Caco-2 (cell line): Measurements from ENCODE around the gene SHROOM3. TPM values are rescaled to one million over a fixed set of nuclear protein-coding genes. Genes with fewer than 3 reads are reported as not detected.

ENCODE experiments used
- BruUV-seq: library from RNA; stranded (reverse); fragments of 400-500 nt; replicated peaks from 2 replicates; lab custom pipeline; 2021; lab: Mats Ljungman, UMichigan
- CTCF ChIA-PET: fragments of 300-600 bp; sonication (Branson Sonifier 250); formaldehyde crosslinking; loops from one replicate; lab custom pipeline; 2022; ENCODE audit warnings: antibody characterized with exemption; lab: Charles Lee
- POLR2A ChIA-PET: fragments of 300-600 bp; sonication (Branson Sonifier 250); formaldehyde crosslinking; loops from one replicate; lab custom pipeline; 2022; ENCODE audit warnings: antibody characterized with exemption; lab: Charles Lee
- DNase-seq, 2 experiments: peaks; one replicate each; pipeline versions ENCODE4 v3.0.0 to v3.0.0-alpha.2; 2020 to 2022
- H3K27me3 ChIP-seq: replicated peaks from 2 replicates; pipeline ENCODE4 v1.6.0; 2011; ENCODE audit warnings: low read length; ENCODE audit not compliant: control insufficient read depth, insufficient read depth
- H3K36me3 ChIP-seq: 2 replicates; pipeline ENCODE4 v1.5.1; 2011; ENCODE audit warnings: low read length; ENCODE audit not compliant: control insufficient read depth, insufficient read depth
- H3K4me1 ChIP-seq: fragments of 250-450 bp; sonication (Bioruptor Pico); 2 replicates; pipeline ENCODE4 v1.5.1; 2020; ENCODE audit warnings: mild to moderate bottlenecking
- H3K4me3 ChIP-seq: 2 replicates; pipeline ENCODE4 v1.5.1; 2011; ENCODE audit warnings: low read depth, mild to moderate bottlenecking, control low read depth, low read length
- H3K9me3 ChIP-seq: fragments of 250-450 bp; sonication (Bioruptor Pico); 2 replicates; pipeline ENCODE4 v1.5.1; 2020; ENCODE audit warnings: mild to moderate bottlenecking, moderate library complexity
- H3K27ac Mint-ChIP-seq: one replicate; pipeline ENCODE4 v1.8.0; 2022; ENCODE audit warnings: mixed read lengths; ENCODE audit not compliant: unreplicated experiment
- H3K27me3 Mint-ChIP-seq: one replicate; pipeline ENCODE4 v1.8.0; 2022; ENCODE audit warnings: mixed read lengths; ENCODE audit not compliant: insufficient read depth, unreplicated experiment
- H3K36me3 Mint-ChIP-seq: one replicate; pipeline ENCODE4 v1.8.0; 2022; ENCODE audit warnings: mild to moderate bottlenecking, mixed read lengths; ENCODE audit not compliant: insufficient read depth, unreplicated experiment
- H3K4me1 Mint-ChIP-seq: one replicate; pipeline ENCODE4 v1.8.0; 2022; ENCODE audit warnings: low read depth, mixed read lengths; ENCODE audit not compliant: unreplicated experiment
- H3K4me3 Mint-ChIP-seq: one replicate; pipeline ENCODE4 v1.8.0; 2022; ENCODE audit warnings: mild to moderate bottlenecking, moderate library complexity, mixed read lengths; ENCODE audit not compliant: unreplicated experiment
- H3K9me3 Mint-ChIP-seq: one replicate; pipeline ENCODE4 v1.8.0; 2022; ENCODE audit warnings: mixed read lengths; ENCODE audit not compliant: unreplicated experiment
- intact Hi-C: fragments of 100-400 bp; cut with micrococcal nuclease; formaldehyde crosslinking; loops from one replicate; pipeline ENCODE4 v1.10.0; 2022; ENCODE audit not compliant: unreplicated experiment
- total RNA-seq: library from RNA; stranded (reverse); gene quantifications from 2 replicates; pipeline ENCODE4 v1.2.3, GENCODE V29; 2022
- TF ChIP-seq, protein P1 (sequence below), 2 experiments: fragments of 200-600 bp in 1 of 2; IDR thresholded peaks; 1 replicate in 1 of 2; 2 replicates in 1 of 2; pipeline versions ENCODE4 v1.5.1 to v1.8.0; 2011 to 2022; ENCODE audit warnings: antibody characterized with exemption in 1 of 2, control low read depth in 1 of 2, inconsistent platforms in 1 of 2, low read depth in 1 of 2, low read length in 1 of 2, mild to moderate bottlenecking in 1 of 2, moderate library complexity in 1 of 2; ENCODE audit not compliant: insufficient read depth in 1 of 2, severe bottlenecking in 1 of 2, unreplicated experiment in 1 of 2

The SHROOM3 gene
- total RNA-seq, 1 experiment from 2014 or later: 16.3 TPM

DNA sequence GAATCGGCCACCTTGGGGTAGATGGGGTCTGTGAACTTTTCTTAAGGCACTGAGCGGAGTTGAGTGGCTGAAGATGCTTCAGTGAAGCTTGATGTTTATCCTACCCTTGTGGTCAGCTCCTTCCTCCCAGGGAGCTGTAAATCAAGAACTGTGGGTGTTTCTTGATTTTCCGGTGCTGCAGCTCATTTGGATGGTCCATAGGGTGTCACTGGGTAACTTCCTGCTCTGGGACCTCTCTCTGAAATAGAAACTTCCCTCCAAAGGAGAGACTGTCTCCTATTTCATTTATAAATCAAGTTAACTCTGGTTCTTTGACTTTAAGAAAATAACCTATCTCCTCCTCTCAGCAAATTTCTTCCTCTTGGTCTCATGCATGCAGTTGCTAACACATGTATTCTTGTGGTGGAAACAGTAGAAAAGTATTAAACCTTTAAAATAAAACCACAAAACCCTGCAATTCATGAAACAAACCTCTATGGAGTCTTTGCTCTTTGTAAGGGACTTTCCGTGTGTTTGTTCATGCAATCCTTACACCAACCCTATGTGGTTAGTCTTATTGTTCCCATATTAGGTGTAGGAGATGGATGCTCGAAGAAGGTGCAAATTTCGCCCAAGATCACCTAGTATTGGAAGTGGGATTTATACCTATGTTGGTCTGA, 110.3 kb downstream of the SHROOM3 start:
- Mint-ChIP-seq H3K27ac (no peak overlapping the region), H3K9me3 (no peaks in the 10 kb centered on the region), H3K4me1 (peaks cover 27% of the 10 kb centered on the region), H3K4me3 (no peak overlapping the region), H3K27me3 (no peaks in the 10 kb centered on the region), H3K36me3 (no peaks in the 10 kb centered on the region)
- intact Hi-C loops: loop anchor here (5.0 kb wide), 1 partner anchor 33 kb away; no protein-coding TSS in a partner anchor
- no peaks in the 10 kb centered on the region for H3K9me3 ChIP-seq
- no peak for DNase-seq
- POLR2A ChIA-PET: no interaction called here
- no TSS peak for BruUV-seq
- H3K36me3 ChIP-seq: no peaks in the 10 kb centered on the region
- H3K27me3 ChIP-seq: no peaks in the 10 kb centered on the region
- no peak overlapping the region for H3K4me3 ChIP-seq
- TF ChIP-seq, protein P1, sequence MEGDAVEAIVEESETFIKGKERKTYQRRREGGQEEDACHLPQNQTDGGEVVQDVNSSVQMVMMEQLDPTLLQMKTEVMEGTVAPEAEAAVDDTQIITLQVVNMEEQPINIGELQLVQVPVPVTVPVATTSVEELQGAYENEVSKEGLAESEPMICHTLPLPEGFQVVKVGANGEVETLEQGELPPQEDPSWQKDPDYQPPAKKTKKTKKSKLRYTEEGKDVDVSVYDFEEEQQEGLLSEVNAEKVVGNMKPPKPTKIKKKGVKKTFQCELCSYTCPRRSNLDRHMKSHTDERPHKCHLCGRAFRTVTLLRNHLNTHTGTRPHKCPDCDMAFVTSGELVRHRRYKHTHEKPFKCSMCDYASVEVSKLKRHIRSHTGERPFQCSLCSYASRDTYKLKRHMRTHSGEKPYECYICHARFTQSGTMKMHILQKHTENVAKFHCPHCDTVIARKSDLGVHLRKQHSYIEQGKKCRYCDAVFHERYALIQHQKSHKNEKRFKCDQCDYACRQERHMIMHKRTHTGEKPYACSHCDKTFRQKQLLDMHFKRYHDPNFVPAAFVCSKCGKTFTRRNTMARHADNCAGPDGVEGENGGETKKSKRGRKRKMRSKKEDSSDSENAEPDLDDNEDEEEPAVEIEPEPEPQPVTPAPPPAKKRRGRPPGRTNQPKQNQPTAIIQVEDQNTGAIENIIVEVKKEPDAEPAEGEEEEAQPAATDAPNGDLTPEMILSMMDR (IDR thresholded peaks at IDR 0.05; ENCODE audit: insufficient read depth in 1 of 2, low read depth in 1 of 2, low read length in 1 of 2, severe bottlenecking in 1 of 2, unreplicated experiment in 1 of 2): no peak
- CTCF ChIA-PET: no interaction called here
- H3K4me1 ChIP-seq: peaks cover 30% of the 10 kb centered on the region

DNA sequence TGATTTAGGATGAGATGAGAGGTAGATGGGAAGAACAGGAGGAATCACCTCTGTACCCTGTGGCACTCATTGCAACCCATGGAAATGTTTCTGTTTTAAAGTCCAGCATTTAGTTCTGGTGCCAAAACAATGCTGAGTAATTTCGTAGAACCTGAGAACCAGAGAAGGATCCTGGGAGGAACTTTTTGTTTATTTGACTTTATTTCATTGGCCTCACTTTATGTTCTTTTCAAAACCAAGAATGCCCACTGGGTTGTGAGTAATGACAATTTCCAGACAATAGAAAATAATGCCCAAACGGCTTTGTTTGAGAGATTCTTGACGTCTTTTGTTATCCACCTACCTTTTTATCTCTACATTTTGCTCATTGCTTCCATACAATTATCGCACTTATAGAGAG, 111.3 kb downstream of the SHROOM3 start:
- Mint-ChIP-seq H3K4me1 (peaks cover 29% of the 10 kb centered on the region), H3K27me3 (no peaks in the 10 kb centered on the region), H3K36me3 (no peaks in the 10 kb centered on the region), H3K9me3 (no peaks in the 10 kb centered on the region), H3K27ac (no peak overlapping the region), H3K4me3 (no peak overlapping the region)
- H3K27me3 ChIP-seq: no peaks in the 10 kb centered on the region
- peaks cover 25% of the 10 kb centered on the region for H3K4me1 ChIP-seq
- no peaks in the 10 kb centered on the region for H3K9me3 ChIP-seq
- TF ChIP-seq, protein P1 (IDR thresholded peaks at IDR 0.05; ENCODE audit: insufficient read depth in 1 of 2, low read depth in 1 of 2, low read length in 1 of 2, severe bottlenecking in 1 of 2, unreplicated experiment in 1 of 2): no peak
- ChIA-PET POLR2A (no interaction called here), CTCF (no interaction called here)
- intact Hi-C loops: loop anchor here (5.0 kb wide), 1 partner anchor 34 kb away; no protein-coding TSS in a partner anchor
- no TSS peak for BruUV-seq
- H3K36me3 ChIP-seq: no peaks in the 10 kb centered on the region
- H3K4me3 ChIP-seq: no peak overlapping the region
- DNase-seq: no peak

- TF ChIP-seq, protein P1 (IDR thresholded peaks at IDR 0.05; ENCODE audit: insufficient read depth in 1 of 2, low read depth in 1 of 2, low read length in 1 of 2, severe bottlenecking in 1 of 2, unreplicated experiment in 1 of 2): no peak
- H3K36me3 Mint-ChIP-seq: no peaks in the 10 kb centered on the region
- Histone ChIP-seq H3K4me1 (peaks cover 25% of the 10 kb centered on the region), H3K27me3 (no peaks in the 10 kb centered on the region), H3K4me3 (no peak overlapping the region), H3K9me3 (no peaks in the 10 kb centered on the region), H3K36me3 (no peaks in the 10 kb centered on the region)
- CTCF ChIA-PET: no interaction called here
- H3K4me1 Mint-ChIP-seq: peaks cover 29% of the 10 kb centered on the region
- no peak for DNase-seq
- POLR2A ChIA-PET: no interaction called here
- intact Hi-C loops: loop anchor here (5.0 kb wide), 1 partner anchor 35 kb away; no protein-coding TSS in a partner anchor
- H3K4me3 Mint-ChIP-seq: no peak overlapping the region
- no TSS peak for BruUV-seq
- H3K9me3 Mint-ChIP-seq: no peaks in the 10 kb centered on the region
- peak overlapping the region; percentile 69 for H3K27ac Mint-ChIP-seq
- H3K27me3 Mint-ChIP-seq: no peaks in the 10 kb centered on the region
These were observed 112.0 kb downstream of the SHROOM3 start for GRCh38 chr4:76546759-76547742.
